ENCODE measurements around the gene SUPT4H1. TPM values are rescaled to one million over a fixed set of nuclear protein-coding genes. Genes with fewer than 3 reads are reported as not detected.

Gene SUPT4H1
- total RNA-seq, 1 experiment from 2014 or later = 53.8 TPM

DNA sequence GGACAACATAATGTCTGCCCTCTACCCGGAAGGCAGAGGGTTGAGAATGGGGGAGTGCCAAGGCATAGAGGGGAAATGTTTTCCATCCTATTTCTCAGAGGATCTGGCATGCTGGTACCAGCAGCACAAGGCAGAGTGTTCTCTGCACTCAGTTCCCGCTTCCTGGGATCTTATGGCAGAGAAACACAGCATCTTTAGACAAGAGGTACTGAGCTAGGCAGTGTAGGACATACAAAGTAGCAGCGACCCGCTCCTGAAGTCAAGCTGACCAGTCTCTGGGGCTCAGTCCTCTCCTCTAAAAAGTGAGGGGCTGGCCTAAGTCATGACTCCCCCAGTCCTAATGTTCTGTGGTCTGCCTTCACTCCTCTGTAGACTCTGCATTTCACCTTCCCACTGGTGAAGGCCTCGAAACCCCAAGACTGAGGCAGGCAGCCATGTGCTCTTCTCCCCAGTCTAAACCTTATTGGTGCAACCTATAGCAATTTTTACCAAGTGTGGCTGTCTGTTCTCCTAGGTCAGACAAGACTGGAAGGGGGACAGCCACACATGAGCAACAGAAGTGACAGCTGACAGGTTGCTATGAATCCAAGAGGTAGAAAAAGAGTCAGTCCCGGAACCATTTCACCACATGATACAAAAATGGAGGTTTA, 12.1 kb downstream of the SUPT4H1 start:
- no peaks in the 10 kb centered on the region for H3K27me3 ChIP-seq (ENCODE audit: control insufficient read depth, insufficient read depth, low read length)
- intact Hi-C loops (cut with micrococcal nuclease; ENCODE audit: unreplicated experiment) = no loop called here
- DNase-seq (ENCODE audit: low read depth, low spot score) (no peak), ATAC-seq (no peak)
- no peaks in the 10 kb centered on the region; the same call in 1 of the 2 replicates for H3K4me1 ChIP-seq (ENCODE audit: control insufficient read depth, insufficient read depth, low read length)
- ChIA-PET CTCF (interaction anchor here (0.7 to 1.6 kb wide), 2 partner anchors 23 to 1197 kb away, joined by 4 to 5 read pairs; no protein-coding TSS in a partner anchor), POLR2A (interaction anchor here (0.7 kb wide), 1 partner anchor 201 kb away, joined by 8 read pairs; no protein-coding TSS in a partner anchor)
- H3K27ac ChIP-seq (ENCODE audit: low read length) = no peak overlapping the region
- TF ChIP-seq TCF7L2 (IDR thresholded peaks at IDR 0.05; ENCODE audit: low read depth, low read length) = no peak
- TF ChIP-seq, protein P1, sequence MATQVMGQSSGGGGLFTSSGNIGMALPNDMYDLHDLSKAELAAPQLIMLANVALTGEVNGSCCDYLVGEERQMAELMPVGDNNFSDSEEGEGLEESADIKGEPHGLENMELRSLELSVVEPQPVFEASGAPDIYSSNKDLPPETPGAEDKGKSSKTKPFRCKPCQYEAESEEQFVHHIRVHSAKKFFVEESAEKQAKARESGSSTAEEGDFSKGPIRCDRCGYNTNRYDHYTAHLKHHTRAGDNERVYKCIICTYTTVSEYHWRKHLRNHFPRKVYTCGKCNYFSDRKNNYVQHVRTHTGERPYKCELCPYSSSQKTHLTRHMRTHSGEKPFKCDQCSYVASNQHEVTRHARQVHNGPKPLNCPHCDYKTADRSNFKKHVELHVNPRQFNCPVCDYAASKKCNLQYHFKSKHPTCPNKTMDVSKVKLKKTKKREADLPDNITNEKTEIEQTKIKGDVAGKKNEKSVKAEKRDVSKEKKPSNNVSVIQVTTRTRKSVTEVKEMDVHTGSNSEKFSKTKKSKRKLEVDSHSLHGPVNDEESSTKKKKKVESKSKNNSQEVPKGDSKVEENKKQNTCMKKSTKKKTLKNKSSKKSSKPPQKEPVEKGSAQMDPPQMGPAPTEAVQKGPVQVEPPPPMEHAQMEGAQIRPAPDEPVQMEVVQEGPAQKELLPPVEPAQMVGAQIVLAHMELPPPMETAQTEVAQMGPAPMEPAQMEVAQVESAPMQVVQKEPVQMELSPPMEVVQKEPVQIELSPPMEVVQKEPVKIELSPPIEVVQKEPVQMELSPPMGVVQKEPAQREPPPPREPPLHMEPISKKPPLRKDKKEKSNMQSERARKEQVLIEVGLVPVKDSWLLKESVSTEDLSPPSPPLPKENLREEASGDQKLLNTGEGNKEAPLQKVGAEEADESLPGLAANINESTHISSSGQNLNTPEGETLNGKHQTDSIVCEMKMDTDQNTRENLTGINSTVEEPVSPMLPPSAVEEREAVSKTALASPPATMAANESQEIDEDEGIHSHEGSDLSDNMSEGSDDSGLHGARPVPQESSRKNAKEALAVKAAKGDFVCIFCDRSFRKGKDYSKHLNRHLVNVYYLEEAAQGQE (IDR thresholded peaks at IDR 0.05; ENCODE audit: insufficient read depth in 1 of 2, low read depth in 2 of 2, low read length in 1 of 2) = no peak
- no peak for TF ChIP-seq SIN3A (IDR thresholded peaks at IDR 0.05; ENCODE audit: borderline replicate concordance, insufficient read depth, low read depth, low read length)
- TF ChIP-seq, protein P2, sequence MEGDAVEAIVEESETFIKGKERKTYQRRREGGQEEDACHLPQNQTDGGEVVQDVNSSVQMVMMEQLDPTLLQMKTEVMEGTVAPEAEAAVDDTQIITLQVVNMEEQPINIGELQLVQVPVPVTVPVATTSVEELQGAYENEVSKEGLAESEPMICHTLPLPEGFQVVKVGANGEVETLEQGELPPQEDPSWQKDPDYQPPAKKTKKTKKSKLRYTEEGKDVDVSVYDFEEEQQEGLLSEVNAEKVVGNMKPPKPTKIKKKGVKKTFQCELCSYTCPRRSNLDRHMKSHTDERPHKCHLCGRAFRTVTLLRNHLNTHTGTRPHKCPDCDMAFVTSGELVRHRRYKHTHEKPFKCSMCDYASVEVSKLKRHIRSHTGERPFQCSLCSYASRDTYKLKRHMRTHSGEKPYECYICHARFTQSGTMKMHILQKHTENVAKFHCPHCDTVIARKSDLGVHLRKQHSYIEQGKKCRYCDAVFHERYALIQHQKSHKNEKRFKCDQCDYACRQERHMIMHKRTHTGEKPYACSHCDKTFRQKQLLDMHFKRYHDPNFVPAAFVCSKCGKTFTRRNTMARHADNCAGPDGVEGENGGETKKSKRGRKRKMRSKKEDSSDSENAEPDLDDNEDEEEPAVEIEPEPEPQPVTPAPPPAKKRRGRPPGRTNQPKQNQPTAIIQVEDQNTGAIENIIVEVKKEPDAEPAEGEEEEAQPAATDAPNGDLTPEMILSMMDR (IDR thresholded peaks at IDR 0.05) = no peak
- TF ChIP-seq POLR2AphosphoS5 (IDR thresholded peaks at IDR 0.05; ENCODE audit: low read depth, low read length) = no peak
- in situ Hi-C loops (cut with HindIII; ENCODE audit: low pct_unique_long_range_greater_than_20kb, low sequenced_read_pairs) = no loop called here
- H3K36me3 ChIP-seq (ENCODE audit: control insufficient read depth, insufficient read depth, low read length) = no peaks in the 10 kb centered on the region
- no peaks in the 10 kb centered on the region for H3K9me3 ChIP-seq (ENCODE audit: control insufficient read depth, insufficient read depth, low read depth, low read length)
- BruUV-seq (replicated peaks) = no TSS peak
- no peak overlapping the region for H3K4me3 ChIP-seq (ENCODE audit: low read depth in 2 of 2, low read length in 2 of 2)

DNA sequence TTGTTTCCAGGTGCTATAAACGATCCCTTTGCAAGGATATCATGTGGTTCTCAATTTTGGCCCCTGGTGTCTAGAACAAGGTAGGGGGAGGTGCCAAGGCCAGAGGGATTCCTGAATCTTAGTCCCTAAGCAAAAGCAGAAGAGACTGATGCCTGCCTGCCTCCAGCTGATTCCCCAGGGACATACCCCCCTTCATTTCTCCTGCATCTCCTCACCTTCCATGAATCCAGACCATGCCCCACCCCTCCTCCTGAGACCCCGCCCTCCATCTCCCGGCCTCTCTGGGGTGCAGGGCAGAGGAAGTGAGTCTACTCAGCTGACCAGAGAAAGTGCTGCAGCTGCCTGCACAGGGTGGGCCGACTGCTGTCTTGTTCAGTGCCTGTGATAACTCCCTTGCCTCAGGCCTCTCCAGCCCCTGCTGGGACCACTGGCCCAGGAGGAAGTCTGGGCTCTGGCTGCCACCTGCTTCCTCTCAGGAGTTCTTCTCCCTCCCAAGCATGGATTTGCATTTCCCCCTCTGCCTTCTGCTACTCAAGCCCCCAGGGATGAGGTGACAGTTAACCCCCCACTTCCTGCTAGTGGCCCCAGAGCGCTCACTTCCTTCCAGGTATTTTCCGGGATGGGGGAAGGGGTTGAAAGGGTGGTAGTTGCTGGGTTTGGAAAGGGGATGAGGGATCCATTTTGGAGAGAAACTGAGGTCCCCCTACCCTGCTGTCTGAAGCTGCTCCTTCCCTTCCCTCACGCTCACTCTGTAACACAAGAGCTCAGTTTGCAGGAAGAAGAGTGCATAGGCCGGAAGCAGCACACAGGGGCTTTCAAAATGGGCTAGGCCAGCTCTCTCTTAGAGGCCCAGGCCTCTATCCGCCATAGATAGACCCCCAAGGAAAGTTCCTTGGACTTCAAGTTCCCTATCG, 12.9 kb downstream of the SUPT4H1 start:
- Histone ChIP-seq H3K27ac (ENCODE audit: low read length) (no peak overlapping the region), H3K36me3 (ENCODE audit: control insufficient read depth, insufficient read depth, low read length) (no peaks in the 10 kb centered on the region), H3K9me3 (ENCODE audit: control insufficient read depth, insufficient read depth, low read depth, low read length) (no peaks in the 10 kb centered on the region), H3K27me3 (ENCODE audit: control insufficient read depth, insufficient read depth, low read length) (no peaks in the 10 kb centered on the region), H3K4me3 (ENCODE audit: low read depth in 2 of 2, low read length in 2 of 2) (no peak overlapping the region), H3K4me1 (ENCODE audit: control insufficient read depth, insufficient read depth, low read length) (no peaks in the 10 kb centered on the region; the same call in 1 of the 2 replicates)
- intact Hi-C loops (cut with micrococcal nuclease; ENCODE audit: unreplicated experiment) (no loop called here), in situ Hi-C loops (cut with HindIII; ENCODE audit: low pct_unique_long_range_greater_than_20kb, low sequenced_read_pairs) (no loop called here)
- no TSS peak for BruUV-seq (replicated peaks)
- ChIA-PET POLR2A (interaction anchor here (0.5 kb wide), 1 partner anchor 59 kb away, joined by 5 read pairs; no protein-coding TSS in a partner anchor), CTCF (interaction anchor here (1.6 kb wide), 1 partner anchor 22 kb away, joined by 5 read pairs; no protein-coding TSS in a partner anchor)
- no peak for TF ChIP-seq POLR2AphosphoS5 (IDR thresholded peaks at IDR 0.05; ENCODE audit: low read depth, low read length)
- no peak for TF ChIP-seq TCF7L2 (IDR thresholded peaks at IDR 0.05; ENCODE audit: low read depth, low read length)
- TF ChIP-seq, protein P1 (IDR thresholded peaks at IDR 0.05; ENCODE audit: insufficient read depth in 1 of 2, low read depth in 2 of 2, low read length in 1 of 2) = no peak
- TF ChIP-seq SIN3A (IDR thresholded peaks at IDR 0.05; ENCODE audit: borderline replicate concordance, insufficient read depth, low read depth, low read length) = no peak
- TF ChIP-seq, protein P2 (IDR thresholded peaks at IDR 0.05) = no peak
- DNase-seq (ENCODE audit: low read depth, low spot score) = no peak
- ATAC-seq = no peak

Data from Panc1 (cell line).